ENCODE measurements around the gene GIMAP2. TPM values are rescaled to one million over a fixed set of nuclear protein-coding genes. Genes with fewer than 3 reads are reported as not detected.

Gene GIMAP2
- total RNA-seq, 2 donors from 2014 or later: 6.6 to 16.1 TPM

DNA sequence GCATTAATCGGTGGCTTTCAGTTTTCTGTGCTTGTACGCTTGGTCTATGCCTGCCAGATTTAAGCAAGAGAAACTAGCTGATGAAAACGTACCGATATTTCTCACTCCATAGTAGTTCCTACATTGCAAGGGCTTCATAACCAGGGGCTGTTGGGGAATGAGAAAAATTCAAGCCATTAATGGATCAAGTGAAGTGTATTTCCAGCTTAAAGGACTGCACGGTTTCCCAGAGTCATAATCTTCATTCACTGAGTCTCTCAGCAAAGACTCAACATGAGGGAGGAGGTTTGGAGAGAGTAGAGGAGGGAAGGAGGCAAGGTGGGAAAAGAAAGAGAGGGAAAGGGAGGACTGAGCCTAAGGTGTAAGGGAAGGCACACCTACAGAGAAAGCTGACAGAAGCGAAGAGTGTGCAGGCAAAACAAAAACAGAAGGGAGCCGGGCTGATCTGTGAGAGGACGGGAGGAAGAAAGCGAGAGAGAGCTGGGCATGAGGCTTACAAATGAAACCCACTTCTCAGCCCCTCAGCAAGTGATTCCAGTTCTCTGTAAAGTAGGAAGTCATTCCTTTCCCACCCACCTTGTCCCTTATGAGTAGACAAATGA, 625 bp downstream of the GIMAP2 start:
- intact Hi-C loops (cut with DNase I): no loop called here
- TF ChIP-seq POLR2A (IDR thresholded peaks at IDR 0.05) (no peak), POLR2AphosphoS5 (IDR thresholded peaks at IDR 0.05) (no peak)
- TF ChIP-seq, protein P1, sequence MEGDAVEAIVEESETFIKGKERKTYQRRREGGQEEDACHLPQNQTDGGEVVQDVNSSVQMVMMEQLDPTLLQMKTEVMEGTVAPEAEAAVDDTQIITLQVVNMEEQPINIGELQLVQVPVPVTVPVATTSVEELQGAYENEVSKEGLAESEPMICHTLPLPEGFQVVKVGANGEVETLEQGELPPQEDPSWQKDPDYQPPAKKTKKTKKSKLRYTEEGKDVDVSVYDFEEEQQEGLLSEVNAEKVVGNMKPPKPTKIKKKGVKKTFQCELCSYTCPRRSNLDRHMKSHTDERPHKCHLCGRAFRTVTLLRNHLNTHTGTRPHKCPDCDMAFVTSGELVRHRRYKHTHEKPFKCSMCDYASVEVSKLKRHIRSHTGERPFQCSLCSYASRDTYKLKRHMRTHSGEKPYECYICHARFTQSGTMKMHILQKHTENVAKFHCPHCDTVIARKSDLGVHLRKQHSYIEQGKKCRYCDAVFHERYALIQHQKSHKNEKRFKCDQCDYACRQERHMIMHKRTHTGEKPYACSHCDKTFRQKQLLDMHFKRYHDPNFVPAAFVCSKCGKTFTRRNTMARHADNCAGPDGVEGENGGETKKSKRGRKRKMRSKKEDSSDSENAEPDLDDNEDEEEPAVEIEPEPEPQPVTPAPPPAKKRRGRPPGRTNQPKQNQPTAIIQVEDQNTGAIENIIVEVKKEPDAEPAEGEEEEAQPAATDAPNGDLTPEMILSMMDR (IDR thresholded peaks at IDR 0.05): no peak

DNA sequence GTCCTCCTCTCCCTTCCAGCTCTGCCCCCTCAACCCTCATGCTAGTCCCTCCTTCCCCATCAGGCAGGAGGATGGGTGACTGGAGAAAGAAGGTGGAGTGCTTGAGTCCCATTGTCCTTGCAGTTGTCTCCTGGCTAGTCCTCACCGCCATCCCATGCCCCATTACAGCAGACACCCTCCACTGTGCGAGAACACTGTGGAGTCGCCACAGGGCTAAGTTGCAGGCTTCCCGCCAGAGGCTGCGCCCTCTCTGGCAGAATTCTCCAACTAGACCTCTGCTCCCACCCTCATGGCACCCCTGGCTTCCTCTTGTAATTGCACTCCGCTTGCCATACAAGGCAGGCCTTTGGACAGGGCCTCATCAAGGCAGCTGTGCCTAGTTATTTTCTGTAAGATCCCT, 3.1 kb downstream of the GIMAP2 start:
- 96% methylated on average over 6 of the region's 6 CpGs for WGBS

More for the DNA sequence above, 625 bp downstream of the GIMAP2 start:
- H3K36me3 ChIP-seq: no peaks in the 10 kb centered on the region
- WGBS: 31% methylated on average over 9 of the region's 9 CpGs
- H3K9me3 ChIP-seq: no peaks in the 10 kb centered on the region
- peak overlapping the region; percentile 22 to 35 for H3K4me3 ChIP-seq
- peak overlapping the region; percentile 61 to 81 for H3K27ac ChIP-seq
- DNase-seq (ENCODE audit: low spot score): no peak
- H3K4me1 ChIP-seq (replicated peaks): no peaks in the 10 kb centered on the region
- H3K27me3 ChIP-seq (replicated peaks; ENCODE audit: insufficient read depth): no peaks in the 10 kb centered on the region

GRCh38 chr7:150695654-150696053, 10.1 kb downstream of the GIMAP2 start:
- Histone ChIP-seq H3K36me3 (no peaks in the 10 kb centered on the region), H3K27me3 (replicated peaks; ENCODE audit: insufficient read depth) (no peaks in the 10 kb centered on the region), H3K4me1 (replicated peaks) (no peaks in the 10 kb centered on the region), H3K4me3 (no peak overlapping the region), H3K27ac (no peak overlapping the region), H3K9me3 (no peaks in the 10 kb centered on the region)
- DNase-seq (ENCODE audit: low spot score): no peak
- TF ChIP-seq POLR2AphosphoS5 (IDR thresholded peaks at IDR 0.05) (no peak), POLR2A (IDR thresholded peaks at IDR 0.05) (no peak)
- TF ChIP-seq, protein P1 (IDR thresholded peaks at IDR 0.05): no peak
- 37% methylated on average over 2 of the region's 2 CpGs for WGBS
- intact Hi-C loops (cut with DNase I): no loop called here

More for the DNA sequence above, 3.1 kb downstream of the GIMAP2 start:
- intact Hi-C loops (cut with DNase I): no loop called here
- H3K27ac ChIP-seq: no peak overlapping the region
- H3K36me3 ChIP-seq: no peaks in the 10 kb centered on the region
- H3K4me1 ChIP-seq (replicated peaks): no peaks in the 10 kb centered on the region
- no peaks in the 10 kb centered on the region for H3K9me3 ChIP-seq
- H3K4me3 ChIP-seq: no peak overlapping the region
- no peak for TF ChIP-seq POLR2AphosphoS5 (IDR thresholded peaks at IDR 0.05)
- TF ChIP-seq POLR2A (IDR thresholded peaks at IDR 0.05): no peak
- TF ChIP-seq, protein P1 (IDR thresholded peaks at IDR 0.05): no peak
- no peak for DNase-seq (ENCODE audit: low spot score)
- no peaks in the 10 kb centered on the region for H3K27me3 ChIP-seq (replicated peaks; ENCODE audit: insufficient read depth)

DNA sequence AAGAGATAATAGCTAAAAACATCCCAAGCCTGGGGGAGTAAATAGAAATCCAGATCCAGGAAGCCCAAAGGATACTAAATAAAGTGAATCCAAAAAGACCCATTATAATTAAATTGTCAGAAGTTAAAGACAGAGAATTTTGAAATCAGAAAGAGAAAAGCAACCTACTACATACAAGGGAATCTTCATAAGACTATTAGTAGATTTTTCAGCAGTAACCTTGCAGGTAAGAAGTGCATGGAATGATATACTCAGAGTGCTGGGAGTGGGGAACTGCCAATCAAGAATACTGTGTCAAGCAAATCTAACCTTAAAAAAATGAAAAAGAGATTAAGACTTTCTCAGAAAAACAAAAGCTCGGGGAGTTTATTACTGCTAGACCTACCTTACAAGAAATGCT, 17.7 kb downstream of the GIMAP2 start:
- DNase-seq (ENCODE audit: low spot score): no peak
- Histone ChIP-seq H3K4me1 (replicated peaks) (no peaks in the 10 kb centered on the region), H3K9me3 (no peaks in the 10 kb centered on the region), H3K36me3 (no peaks in the 10 kb centered on the region), H3K4me3 (no peak overlapping the region), H3K27me3 (replicated peaks; ENCODE audit: insufficient read depth) (no peaks in the 10 kb centered on the region), H3K27ac (no peak overlapping the region)
- 81% methylated on average over 1 of the region's 1 CpG for WGBS
- intact Hi-C loops (cut with DNase I): no loop called here
- TF ChIP-seq POLR2A (IDR thresholded peaks at IDR 0.05) (no peak), POLR2AphosphoS5 (IDR thresholded peaks at IDR 0.05) (no peak)
- TF ChIP-seq, protein P1 (IDR thresholded peaks at IDR 0.05): no peak

DNA sequence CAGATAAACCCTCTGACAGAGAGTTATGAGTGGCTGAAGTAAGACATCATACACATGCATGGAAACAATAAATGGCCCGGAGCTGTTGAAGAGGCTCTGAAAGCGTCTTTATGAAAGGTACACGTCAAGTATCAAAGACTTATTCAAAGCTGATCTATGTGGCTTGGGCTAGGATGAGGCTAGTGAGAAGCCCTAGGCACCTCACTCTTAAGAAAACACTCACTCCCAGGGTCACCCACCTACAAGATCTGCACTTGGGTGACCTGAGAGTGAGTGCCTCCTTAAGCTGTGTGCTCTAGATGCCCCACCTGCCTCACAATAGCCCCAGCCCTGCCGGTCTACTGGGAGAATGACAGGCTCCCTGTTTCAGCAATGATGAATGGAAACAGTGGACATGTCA, 29.8 kb downstream of the GIMAP2 start:
- TF ChIP-seq, protein P1 (IDR thresholded peaks at IDR 0.05): no peak
- TF ChIP-seq POLR2A (IDR thresholded peaks at IDR 0.05) (no peak), POLR2AphosphoS5 (IDR thresholded peaks at IDR 0.05) (no peak)
- no peaks in the 10 kb centered on the region for H3K9me3 ChIP-seq
- H3K27ac ChIP-seq: no peak overlapping the region
- H3K36me3 ChIP-seq: no peaks in the 10 kb centered on the region
- no peak overlapping the region for H3K4me3 ChIP-seq
- 74% methylated on average over 4 of the region's 4 CpGs for WGBS
- intact Hi-C loops (cut with DNase I): no loop called here
- no peak for DNase-seq (ENCODE audit: low spot score)
- H3K27me3 ChIP-seq (replicated peaks; ENCODE audit: insufficient read depth): no peaks in the 10 kb centered on the region
- no peaks in the 10 kb centered on the region for H3K4me1 ChIP-seq (replicated peaks)

All from prostate gland (tissue), 2 donors.